OCI-LY1 (cell line): ENCODE results near the gene LOC128125822.

Experiments used
- H2AFZ ChIP-seq: fragments of 200-600 bp; sonication (generic), shearing (Covaris generic); 2 replicates; pipeline ENCODE4 v1.6.0; 2014; ENCODE audit warnings: antibody characterized with exemption, mild to moderate bottlenecking, low read length
- H3F3A ChIP-seq: fragments of 200-600 bp; sonication (generic), shearing (Covaris generic); 2 replicates; pipeline ENCODE4 v1.6.0; 2014; ENCODE audit warnings: mild to moderate bottlenecking, antibody characterized with exemption, low read length, moderate library complexity; ENCODE audit not compliant: insufficient read depth
- H3K27ac ChIP-seq: fragments of 200-600 bp; sonication (generic); 2 replicates; pipeline ENCODE4 v1.5.1; 2014; ENCODE audit warnings: low read length, mixed run types, mild to moderate bottlenecking, low read depth; ENCODE audit not compliant: poor library complexity, severe bottlenecking
- H3K27me3 ChIP-seq: fragments of 200-600 bp; sonication (generic); 2 replicates; pipeline ENCODE4 v1.6.0; 2014; ENCODE audit warnings: antibody characterized with exemption, mild to moderate bottlenecking, low read length, moderate library complexity; ENCODE audit not compliant: insufficient read depth
- H3K36me3 ChIP-seq: fragments of 200-600 bp; sonication (generic); 2 replicates; pipeline ENCODE4 v1.6.1; 2014; ENCODE audit warnings: mild to moderate bottlenecking, antibody characterized with exemption, low read length, moderate library complexity, mixed read lengths; ENCODE audit not compliant: insufficient read depth
- H3K4me1 ChIP-seq: fragments of 200-600 bp; sonication (generic); 2 replicates; pipeline ENCODE4 v1.5.1; 2014; ENCODE audit warnings: mild to moderate bottlenecking, low read length, moderate library complexity; ENCODE audit not compliant: insufficient read depth, severe bottlenecking
- H3K4me2 ChIP-seq: fragments of 200-600 bp; sonication (generic), shearing (Covaris generic); 2 replicates; pipeline ENCODE4 v1.6.1; 2014; ENCODE audit warnings: low read length
- H3K4me3 ChIP-seq: fragments of 200-600 bp; sonication (generic); 2 replicates; pipeline ENCODE4 v1.5.1; 2014; ENCODE audit warnings: low read length, low read depth, mild to moderate bottlenecking, mixed read lengths; ENCODE audit not compliant: poor library complexity, severe bottlenecking
- H3K79me2 ChIP-seq: fragments of 200-600 bp; shearing (Covaris generic); 2 replicates; pipeline ENCODE4 v1.6.1; 2016; ENCODE audit warnings: mixed run types, low read length, mixed read lengths; ENCODE audit not compliant: insufficient read depth
- H3K9ac ChIP-seq: fragments of 200-600 bp; sonication (generic), shearing (Covaris generic); 2 replicates; pipeline ENCODE4 v1.6.1; 2014; ENCODE audit warnings: mild to moderate bottlenecking, low read length, mixed read lengths
- H3K9me2 ChIP-seq: fragments of 200-600 bp; sonication (generic), shearing (Covaris generic); 2 replicates; pipeline ENCODE4 v1.6.1; 2014; ENCODE audit warnings: low read depth, mild to moderate bottlenecking, low read length, mixed read lengths
- H3K9me3 ChIP-seq: fragments of 200-600 bp; shearing (Covaris generic); 2 replicates; pipeline ENCODE4 v1.6.1; 2014; ENCODE audit warnings: low read length, mixed read lengths
- H4K20me1 ChIP-seq: fragments of 200-600 bp; sonication (generic), shearing (Covaris generic); 2 replicates; pipeline ENCODE4 v1.6.0; 2016; ENCODE audit warnings: mild to moderate bottlenecking, low read length; ENCODE audit not compliant: insufficient read depth
- CTCF ChIP-seq: fragments of 200-600 bp; sonication (generic), shearing (Covaris generic); IDR thresholded peaks from 2 replicates; pipeline ENCODE4 v1.5.1; 2017; ENCODE audit warnings: mild to moderate bottlenecking, antibody characterized with exemption, low read length, moderate library complexity, mixed read lengths
- EZH2 ChIP-seq: fragments of 200-600 bp; sonication (generic), shearing (Covaris generic); IDR thresholded peaks from 2 replicates; pipeline ENCODE4 v1.8.0; 2017; ENCODE audit warnings: borderline replicate concordance, mixed run types, mild to moderate bottlenecking, antibody characterized with exemption, low read length, moderate library complexity, mixed read lengths

Gene LOC128125822

GRCh38 chr6:63571361-63572043 lies 778 bp upstream of the LOC128125822 start:
- peak overlapping the region; percentile 51; the same call in 1 of the 2 replicates for H3K9ac ChIP-seq
- peaks cover 30% of the 10 kb centered on the region for H3K79me2 ChIP-seq
- H3K36me3 ChIP-seq = peaks cover 22% of the 10 kb centered on the region
- peak overlapping the region; percentile 78 for H3K4me3 ChIP-seq
- H3K9me2 ChIP-seq = no peaks in the 10 kb centered on the region
- peak overlapping the region; percentile 39 for H2AFZ ChIP-seq
- no peaks in the 10 kb centered on the region for H3K27me3 ChIP-seq
- H3K9me3 ChIP-seq = no peaks in the 10 kb centered on the region
- peaks cover 22% of the 10 kb centered on the region for H3K4me1 ChIP-seq
- H3K4me2 ChIP-seq = peak overlapping the region; percentile 76
- no peak for TF ChIP-seq EZH2
- no peak for TF ChIP-seq CTCF
- no peaks in the 10 kb centered on the region for H4K20me1 ChIP-seq
- H3K27ac ChIP-seq = peak overlapping the region; percentile 17
- H3F3A ChIP-seq = no peaks in the 10 kb centered on the region

GRCh38 chr6:63572747-63573075 lies 431 bp downstream of the LOC128125822 start:
- Histone ChIP-seq H2AFZ (no peak overlapping the region), H3K9ac (peak overlapping the region; percentile 83), H3K79me2 (peaks cover 33% of the 10 kb centered on the region)

GRCh38 chr6:63573076-63573898 lies 1.0 kb downstream of the LOC128125822 start:
- H3F3A ChIP-seq = no peaks in the 10 kb centered on the region
- H4K20me1 ChIP-seq = no peaks in the 10 kb centered on the region
- peak overlapping the region; percentile 83 for H3K9ac ChIP-seq
- H2AFZ ChIP-seq = no peak overlapping the region
- peaks cover 33% of the 10 kb centered on the region for H3K79me2 ChIP-seq
- peak overlapping the region; percentile 89 for H3K4me2 ChIP-seq
- H3K27ac ChIP-seq = peak overlapping the region; percentile 89
- TF ChIP-seq EZH2 (no peak), CTCF (no peak)
- peak overlapping the region; percentile 78 for H3K4me3 ChIP-seq
- peaks cover 22% of the 10 kb centered on the region for H3K4me1 ChIP-seq
- H3K9me2 ChIP-seq = no peaks in the 10 kb centered on the region
- H3K9me3 ChIP-seq = no peaks in the 10 kb centered on the region
- H3K36me3 ChIP-seq = peaks cover 38% of the 10 kb centered on the region
- H3K27me3 ChIP-seq = no peaks in the 10 kb centered on the region

More at GRCh38 chr6:63572747-63573075, 431 bp downstream of the LOC128125822 start:
- no peaks in the 10 kb centered on the region for H4K20me1 ChIP-seq
- H3F3A ChIP-seq = no peaks in the 10 kb centered on the region
- peak overlapping the region; percentile 89 for H3K27ac ChIP-seq
- TF ChIP-seq CTCF = no peak
- no peak for TF ChIP-seq EZH2
- no peaks in the 10 kb centered on the region for H3K27me3 ChIP-seq
- H3K4me3 ChIP-seq = peak overlapping the region; percentile 78
- no peaks in the 10 kb centered on the region for H3K9me2 ChIP-seq
- H3K36me3 ChIP-seq = peaks cover 33% of the 10 kb centered on the region
- H3K9me3 ChIP-seq = no peaks in the 10 kb centered on the region
- H3K4me2 ChIP-seq = peak overlapping the region; percentile 89; the same call in 1 of the 2 replicates
- peaks cover 22% of the 10 kb centered on the region for H3K4me1 ChIP-seq
